PC-9 (cell line): ENCODE data around the gene PHF21B. TPM values are rescaled to one million over a fixed set of nuclear protein-coding genes. Genes with fewer than 3 reads are reported as not detected.

ENCODE experiments used
- BruUV-seq: library from RNA; stranded (reverse); fragments of 400-500 nt; replicated peaks from 2 replicates; lab custom pipeline; 2021; lab: Mats Ljungman, UMichigan
- CTCF ChIA-PET: fragments of 300-600 bp; sonication (Branson Sonifier 250); formaldehyde crosslinking; loops from one replicate; lab custom pipeline; 2022; ENCODE audit warnings: antibody characterized with exemption; lab: Charles Lee
- POLR2A ChIA-PET: fragments of 300-600 bp; sonication (Branson Sonifier 250); formaldehyde crosslinking; loops from one replicate; lab custom pipeline; 2022; ENCODE audit warnings: antibody characterized with exemption; ENCODE audit not compliant: unreplicated experiment; lab: Charles Lee
- DNase-seq, 2 experiments: peaks; one replicate each; pipeline versions ENCODE4 v3.0.0 to v3.0.0-alpha.2; 2015 to 2022; ENCODE audit warnings: mixed read lengths in 1 of 2
- H2AFZ ChIP-seq: fragments of 200-600 bp; sonication (generic); 2 replicates; pipeline ENCODE4 v1.8.1; 2017; ENCODE audit warnings: antibody characterized with exemption
- H3F3A ChIP-seq: fragments of 200-600 bp; sonication (generic); 2 replicates; pipeline ENCODE4 v1.8.1; 2017; ENCODE audit warnings: antibody characterized with exemption, mild to moderate bottlenecking, low read depth; ENCODE audit not compliant: insufficient read depth
- H3K27ac ChIP-seq: fragments of 200-600 bp; sonication (generic); 2 replicates; pipeline ENCODE4 v1.6.1; 2016; ENCODE audit warnings: mixed run types
- H3K27me3 ChIP-seq: fragments of 200-600 bp; sonication (generic); 2 replicates; pipeline ENCODE4 v1.6.1; 2016; ENCODE audit warnings: low read depth, mixed run types; ENCODE audit not compliant: insufficient read depth
- H3K36me3 ChIP-seq: fragments of 200-600 bp; sonication (generic); 2 replicates; pipeline ENCODE4 v1.6.1; 2016; ENCODE audit warnings: low read depth, mixed run types
- H3K4me1 ChIP-seq: fragments of 200-600 bp; sonication (generic); replicated peaks from 2 replicates; pipeline ENCODE4 v1.6.1; 2016; ENCODE audit warnings: mixed run types; ENCODE audit not compliant: insufficient read depth
- H3K4me2 ChIP-seq: fragments of 200-600 bp; sonication (generic); 2 replicates; pipeline ENCODE4 v1.6.1; 2017; ENCODE audit warnings: mixed run types
- H3K4me3 ChIP-seq: fragments of 200-600 bp; sonication (generic); 2 replicates; pipeline ENCODE4 v1.6.1; 2016; ENCODE audit warnings: mixed run types
- H3K79me2 ChIP-seq: fragments of 200-600 bp; sonication (generic); 2 replicates; pipeline ENCODE4 v1.6.1; 2017; ENCODE audit warnings: low read depth, mixed run types
- H3K9me2 ChIP-seq: fragments of 200-600 bp; sonication (generic); 2 replicates; pipeline ENCODE4 v1.8.1; 2017; ENCODE audit warnings: mild to moderate bottlenecking; ENCODE audit not compliant: insufficient read depth
- H3K9me3 ChIP-seq: fragments of 200-600 bp; sonication (generic); 2 replicates; pipeline ENCODE4 v1.8.1; 2016; ENCODE audit warnings: low read depth; ENCODE audit not compliant: insufficient read depth
- H4K20me1 ChIP-seq: fragments of 200-600 bp; sonication (generic); 2 replicates; pipeline ENCODE4 v1.8.1; 2017; ENCODE audit not compliant: insufficient read depth
- EZH2 ChIP-seq: fragments of 200-600 bp; sonication (generic); IDR thresholded peaks from 2 replicates; pipeline ENCODE4 v1.8.0; 2017; ENCODE audit warnings: antibody characterized with exemption, low read depth
- intact Hi-C: fragments of 100-400 bp; cut with micrococcal nuclease; formaldehyde crosslinking; loops from one replicate; pipeline ENCODE4 v1.10.0; 2022; ENCODE audit not compliant: unreplicated experiment
- total RNA-seq: library from RNA; stranded (reverse); gene quantifications from 2 replicates; pipeline ENCODE4 v1.2.3, GENCODE V29; 2021
- TF ChIP-seq, protein P1 (sequence below): fragments of 200-600 bp; sonication (generic); conservative IDR thresholded peaks from 2 replicates; pipeline ENCODE4 v1.6.1; 2017; ENCODE audit warnings: mixed run types, antibody characterized with exemption, mild to moderate bottlenecking, moderate library complexity

The PHF21B gene
- total RNA-seq, 1 experiment from 2014 or later: not detected

DNA sequence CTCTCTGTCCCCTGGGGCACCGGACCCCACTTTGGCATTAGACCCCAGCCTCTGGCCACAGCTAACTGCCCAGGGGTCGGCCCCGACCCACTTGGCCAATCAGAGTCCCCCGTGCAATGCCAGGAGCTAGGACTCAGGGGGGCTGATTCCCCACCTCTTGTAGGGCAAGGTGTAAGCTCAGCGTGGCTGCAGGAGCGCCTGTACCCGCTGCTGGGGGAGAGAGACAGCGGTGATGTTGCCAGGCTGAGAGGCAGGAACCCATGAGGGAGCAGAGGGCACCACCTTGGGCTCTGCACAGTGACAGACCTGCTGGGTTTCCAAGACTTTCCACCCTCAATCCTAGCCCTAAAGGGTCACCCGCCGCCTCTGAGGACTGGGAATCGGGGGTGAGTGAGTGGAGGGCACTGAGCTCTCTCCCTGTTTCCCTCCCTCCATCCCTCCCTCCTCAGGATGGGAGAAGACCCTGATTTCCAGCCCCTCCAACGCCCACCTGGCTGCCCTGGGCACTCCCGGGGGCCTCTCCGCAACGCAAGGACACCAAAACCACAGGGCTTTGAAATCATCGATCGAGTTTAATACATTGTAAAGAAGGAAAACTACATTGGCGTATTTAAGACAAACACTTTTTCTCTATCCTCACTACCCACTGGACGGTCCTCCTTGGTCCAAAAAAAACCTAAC lies 129.1 kb downstream of the PHF21B start:
- no peak for DNase-seq
- no peak overlapping the region for H3K27ac ChIP-seq
- H3K27me3 ChIP-seq: peaks cover 46% of the 10 kb centered on the region
- no peaks in the 10 kb centered on the region; the same call in 1 of the 2 replicates for H3K4me1 ChIP-seq
- H4K20me1 ChIP-seq: no peaks in the 10 kb centered on the region
- H3F3A ChIP-seq: no peaks in the 10 kb centered on the region
- H3K4me2 ChIP-seq: no peak overlapping the region
- H3K36me3 ChIP-seq: no peaks in the 10 kb centered on the region
- intact Hi-C loops: no loop called here
- no TSS peak for BruUV-seq
- ChIA-PET POLR2A (no interaction called here), CTCF (no interaction called here)
- no peaks in the 10 kb centered on the region for H3K9me2 ChIP-seq
- no peaks in the 10 kb centered on the region; the same call in 1 of the 2 replicates for H3K9me3 ChIP-seq
- H2AFZ ChIP-seq: no peak overlapping the region
- TF ChIP-seq, protein P1, sequence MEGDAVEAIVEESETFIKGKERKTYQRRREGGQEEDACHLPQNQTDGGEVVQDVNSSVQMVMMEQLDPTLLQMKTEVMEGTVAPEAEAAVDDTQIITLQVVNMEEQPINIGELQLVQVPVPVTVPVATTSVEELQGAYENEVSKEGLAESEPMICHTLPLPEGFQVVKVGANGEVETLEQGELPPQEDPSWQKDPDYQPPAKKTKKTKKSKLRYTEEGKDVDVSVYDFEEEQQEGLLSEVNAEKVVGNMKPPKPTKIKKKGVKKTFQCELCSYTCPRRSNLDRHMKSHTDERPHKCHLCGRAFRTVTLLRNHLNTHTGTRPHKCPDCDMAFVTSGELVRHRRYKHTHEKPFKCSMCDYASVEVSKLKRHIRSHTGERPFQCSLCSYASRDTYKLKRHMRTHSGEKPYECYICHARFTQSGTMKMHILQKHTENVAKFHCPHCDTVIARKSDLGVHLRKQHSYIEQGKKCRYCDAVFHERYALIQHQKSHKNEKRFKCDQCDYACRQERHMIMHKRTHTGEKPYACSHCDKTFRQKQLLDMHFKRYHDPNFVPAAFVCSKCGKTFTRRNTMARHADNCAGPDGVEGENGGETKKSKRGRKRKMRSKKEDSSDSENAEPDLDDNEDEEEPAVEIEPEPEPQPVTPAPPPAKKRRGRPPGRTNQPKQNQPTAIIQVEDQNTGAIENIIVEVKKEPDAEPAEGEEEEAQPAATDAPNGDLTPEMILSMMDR: no peak
- TF ChIP-seq EZH2: no peak
- no peaks in the 10 kb centered on the region for H3K79me2 ChIP-seq
- H3K4me3 ChIP-seq: no peak overlapping the region

DNA sequence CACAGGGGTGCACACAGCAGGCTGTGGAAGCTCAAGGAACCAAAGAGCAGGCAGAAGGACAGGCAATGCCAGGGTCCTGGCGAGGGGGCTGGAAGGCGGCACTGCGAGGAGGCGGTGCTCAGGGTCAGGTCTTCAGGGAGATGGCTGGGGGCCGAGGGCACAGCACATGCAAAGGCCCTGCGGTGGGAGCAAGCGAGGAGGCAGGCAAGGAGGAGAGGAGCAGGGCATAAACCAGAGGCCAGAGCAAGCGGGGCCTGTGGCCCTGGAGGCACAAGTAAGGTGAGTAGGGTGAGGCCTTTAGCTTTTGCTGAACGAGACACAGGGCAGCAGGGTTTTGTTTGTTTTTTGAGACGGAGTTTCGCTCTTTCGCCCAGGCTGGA lies 130.5 kb downstream of the PHF21B start:
- TF ChIP-seq EZH2: no peak
- TF ChIP-seq, protein P1: no peak
- BruUV-seq: no TSS peak
- Histone ChIP-seq H3K4me2 (no peak overlapping the region), H3K4me3 (no peak overlapping the region), H4K20me1 (no peaks in the 10 kb centered on the region), H3K4me1 (no peaks in the 10 kb centered on the region), H3K9me3 (no peaks in the 10 kb centered on the region; the same call in 1 of the 2 replicates), H3F3A (no peaks in the 10 kb centered on the region), H3K79me2 (no peaks in the 10 kb centered on the region), H3K9me2 (no peaks in the 10 kb centered on the region), H2AFZ (no peak overlapping the region), H3K36me3 (no peaks in the 10 kb centered on the region), H3K27me3 (peaks cover 46% of the 10 kb centered on the region), H3K27ac (no peak overlapping the region)
- CTCF ChIA-PET: no interaction called here
- intact Hi-C loops: no loop called here
- no peak for DNase-seq
- POLR2A ChIA-PET: no interaction called here

DNA sequence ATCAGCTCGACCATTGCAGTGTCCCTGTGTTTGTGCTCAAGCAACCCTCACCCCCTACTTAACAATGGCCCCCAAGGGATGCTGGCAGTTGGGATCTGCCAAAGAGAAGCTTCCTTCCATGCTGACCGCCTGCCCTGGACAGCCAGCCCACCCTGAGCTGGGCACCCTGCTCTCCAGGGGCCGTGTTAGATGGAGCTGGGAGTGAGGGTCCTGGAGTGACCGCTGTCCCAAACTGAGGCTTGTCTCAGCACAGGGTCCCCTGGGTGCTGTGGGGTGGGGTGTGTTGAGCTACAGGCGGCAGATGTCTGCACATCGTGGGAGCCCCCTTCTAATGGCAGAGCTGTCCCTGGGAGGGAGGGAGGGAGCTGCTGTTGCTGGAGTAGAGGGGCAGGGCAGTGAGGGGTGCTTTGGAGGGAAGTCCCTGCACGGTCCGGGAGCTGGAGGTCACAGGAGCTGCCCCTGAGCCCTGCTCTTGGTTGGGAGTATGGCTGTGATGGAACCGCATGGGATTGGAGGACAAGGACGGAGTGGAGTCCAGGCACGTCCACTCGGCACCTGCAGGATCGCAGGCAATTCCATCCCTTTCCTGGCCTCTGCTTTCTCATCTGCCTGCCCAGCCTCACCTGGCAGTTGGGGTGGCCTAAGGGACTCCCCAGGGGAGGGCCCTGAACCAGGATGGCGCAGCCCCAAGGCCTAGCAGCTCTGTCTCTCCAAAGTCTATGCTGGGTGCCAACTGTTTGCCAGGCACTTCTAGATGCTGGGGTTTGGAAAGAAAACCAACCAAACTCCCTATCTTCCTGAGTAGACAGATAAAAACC lies 131.1 kb downstream of the PHF21B start:
- no peaks in the 10 kb centered on the region for H3K4me1 ChIP-seq
- H2AFZ ChIP-seq: no peak overlapping the region
- H3F3A ChIP-seq: no peaks in the 10 kb centered on the region
- no peak for TF ChIP-seq EZH2
- TF ChIP-seq, protein P1: no peak
- DNase-seq: no peak
- no peak overlapping the region for H3K27ac ChIP-seq
- H3K4me2 ChIP-seq: no peak overlapping the region
- no peaks in the 10 kb centered on the region for H4K20me1 ChIP-seq
- no peaks in the 10 kb centered on the region for H3K36me3 ChIP-seq
- ChIA-PET POLR2A (no interaction called here), CTCF (no interaction called here)
- H3K9me3 ChIP-seq: no peaks in the 10 kb centered on the region; the same call in 1 of the 2 replicates
- no peaks in the 10 kb centered on the region for H3K79me2 ChIP-seq
- no peak overlapping the region for H3K4me3 ChIP-seq
- no TSS peak for BruUV-seq
- no peaks in the 10 kb centered on the region for H3K9me2 ChIP-seq
- intact Hi-C loops: no loop called here
- peaks cover 46% of the 10 kb centered on the region for H3K27me3 ChIP-seq
